ENCODE results near the gene POU2F3. TPM values are rescaled to one million over a fixed set of nuclear protein-coding genes. Genes with fewer than 3 reads are reported as not detected.

POU2F3 gene
- total and polyA plus RNA-seq, 2 of the 8 experiments (the other 6 are each of a cell fraction or from before 2014, with no cell fraction given) = 1.0 to 2.1 TPM

DNA sequence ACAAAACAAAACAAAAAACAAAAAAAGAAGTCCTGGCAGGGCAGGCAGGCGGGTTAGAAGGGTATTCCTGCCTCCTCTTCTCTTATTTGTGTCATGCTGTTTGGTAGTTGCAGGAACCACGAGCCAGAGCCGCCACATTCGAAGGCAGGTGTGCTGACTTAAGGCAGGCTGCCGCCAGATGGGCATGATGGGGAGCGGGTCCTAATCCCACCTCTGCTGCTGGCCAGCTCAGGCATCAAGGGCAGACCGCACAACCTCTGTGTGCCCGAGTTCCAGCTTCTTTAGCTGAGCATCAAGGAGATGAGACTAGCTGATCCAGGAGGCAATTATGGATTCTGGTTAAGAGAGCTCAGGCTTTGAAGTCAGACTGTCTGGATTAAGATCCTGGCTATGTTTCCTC lies 17.0 kb upstream of the POU2F3 start (continued):
- TF ChIP-seq, protein P1, sequence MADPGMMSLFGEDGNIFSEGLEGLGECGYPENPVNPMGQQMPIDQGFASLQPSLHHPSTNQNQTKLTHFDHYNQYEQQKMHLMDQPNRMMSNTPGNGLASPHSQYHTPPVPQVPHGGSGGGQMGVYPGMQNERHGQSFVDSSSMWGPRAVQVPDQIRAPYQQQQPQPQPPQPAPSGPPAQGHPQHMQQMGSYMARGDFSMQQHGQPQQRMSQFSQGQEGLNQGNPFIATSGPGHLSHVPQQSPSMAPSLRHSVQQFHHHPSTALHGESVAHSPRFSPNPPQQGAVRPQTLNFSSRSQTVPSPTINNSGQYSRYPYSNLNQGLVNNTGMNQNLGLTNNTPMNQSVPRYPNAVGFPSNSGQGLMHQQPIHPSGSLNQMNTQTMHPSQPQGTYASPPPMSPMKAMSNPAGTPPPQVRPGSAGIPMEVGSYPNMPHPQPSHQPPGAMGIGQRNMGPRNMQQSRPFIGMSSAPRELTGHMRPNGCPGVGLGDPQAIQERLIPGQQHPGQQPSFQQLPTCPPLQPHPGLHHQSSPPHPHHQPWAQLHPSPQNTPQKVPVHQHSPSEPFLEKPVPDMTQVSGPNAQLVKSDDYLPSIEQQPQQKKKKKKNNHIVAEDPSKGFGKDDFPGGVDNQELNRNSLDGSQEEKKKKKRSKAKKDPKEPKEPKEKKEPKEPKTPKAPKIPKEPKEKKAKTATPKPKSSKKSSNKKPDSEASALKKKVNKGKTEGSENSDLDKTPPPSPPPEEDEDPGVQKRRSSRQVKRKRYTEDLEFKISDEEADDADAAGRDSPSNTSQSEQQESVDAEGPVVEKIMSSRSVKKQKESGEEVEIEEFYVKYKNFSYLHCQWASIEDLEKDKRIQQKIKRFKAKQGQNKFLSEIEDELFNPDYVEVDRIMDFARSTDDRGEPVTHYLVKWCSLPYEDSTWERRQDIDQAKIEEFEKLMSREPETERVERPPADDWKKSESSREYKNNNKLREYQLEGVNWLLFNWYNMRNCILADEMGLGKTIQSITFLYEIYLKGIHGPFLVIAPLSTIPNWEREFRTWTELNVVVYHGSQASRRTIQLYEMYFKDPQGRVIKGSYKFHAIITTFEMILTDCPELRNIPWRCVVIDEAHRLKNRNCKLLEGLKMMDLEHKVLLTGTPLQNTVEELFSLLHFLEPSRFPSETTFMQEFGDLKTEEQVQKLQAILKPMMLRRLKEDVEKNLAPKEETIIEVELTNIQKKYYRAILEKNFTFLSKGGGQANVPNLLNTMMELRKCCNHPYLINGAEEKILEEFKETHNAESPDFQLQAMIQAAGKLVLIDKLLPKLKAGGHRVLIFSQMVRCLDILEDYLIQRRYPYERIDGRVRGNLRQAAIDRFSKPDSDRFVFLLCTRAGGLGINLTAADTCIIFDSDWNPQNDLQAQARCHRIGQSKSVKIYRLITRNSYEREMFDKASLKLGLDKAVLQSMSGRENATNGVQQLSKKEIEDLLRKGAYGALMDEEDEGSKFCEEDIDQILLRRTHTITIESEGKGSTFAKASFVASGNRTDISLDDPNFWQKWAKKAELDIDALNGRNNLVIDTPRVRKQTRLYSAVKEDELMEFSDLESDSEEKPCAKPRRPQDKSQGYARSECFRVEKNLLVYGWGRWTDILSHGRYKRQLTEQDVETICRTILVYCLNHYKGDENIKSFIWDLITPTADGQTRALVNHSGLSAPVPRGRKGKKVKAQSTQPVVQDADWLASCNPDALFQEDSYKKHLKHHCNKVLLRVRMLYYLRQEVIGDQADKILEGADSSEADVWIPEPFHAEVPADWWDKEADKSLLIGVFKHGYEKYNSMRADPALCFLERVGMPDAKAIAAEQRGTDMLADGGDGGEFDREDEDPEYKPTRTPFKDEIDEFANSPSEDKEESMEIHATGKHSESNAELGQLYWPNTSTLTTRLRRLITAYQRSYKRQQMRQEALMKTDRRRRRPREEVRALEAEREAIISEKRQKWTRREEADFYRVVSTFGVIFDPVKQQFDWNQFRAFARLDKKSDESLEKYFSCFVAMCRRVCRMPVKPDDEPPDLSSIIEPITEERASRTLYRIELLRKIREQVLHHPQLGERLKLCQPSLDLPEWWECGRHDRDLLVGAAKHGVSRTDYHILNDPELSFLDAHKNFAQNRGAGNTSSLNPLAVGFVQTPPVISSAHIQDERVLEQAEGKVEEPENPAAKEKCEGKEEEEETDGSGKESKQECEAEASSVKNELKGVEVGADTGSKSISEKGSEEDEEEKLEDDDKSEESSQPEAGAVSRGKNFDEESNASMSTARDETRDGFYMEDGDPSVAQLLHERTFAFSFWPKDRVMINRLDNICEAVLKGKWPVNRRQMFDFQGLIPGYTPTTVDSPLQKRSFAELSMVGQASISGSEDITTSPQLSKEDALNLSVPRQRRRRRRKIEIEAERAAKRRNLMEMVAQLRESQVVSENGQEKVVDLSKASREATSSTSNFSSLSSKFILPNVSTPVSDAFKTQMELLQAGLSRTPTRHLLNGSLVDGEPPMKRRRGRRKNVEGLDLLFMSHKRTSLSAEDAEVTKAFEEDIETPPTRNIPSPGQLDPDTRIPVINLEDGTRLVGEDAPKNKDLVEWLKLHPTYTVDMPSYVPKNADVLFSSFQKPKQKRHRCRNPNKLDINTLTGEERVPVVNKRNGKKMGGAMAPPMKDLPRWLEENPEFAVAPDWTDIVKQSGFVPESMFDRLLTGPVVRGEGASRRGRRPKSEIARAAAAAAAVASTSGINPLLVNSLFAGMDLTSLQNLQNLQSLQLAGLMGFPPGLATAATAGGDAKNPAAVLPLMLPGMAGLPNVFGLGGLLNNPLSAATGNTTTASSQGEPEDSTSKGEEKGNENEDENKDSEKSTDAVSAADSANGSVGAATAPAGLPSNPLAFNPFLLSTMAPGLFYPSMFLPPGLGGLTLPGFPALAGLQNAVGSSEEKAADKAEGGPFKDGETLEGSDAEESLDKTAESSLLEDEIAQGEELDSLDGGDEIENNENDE (IDR thresholded peaks at IDR 0.05; ENCODE audit: insufficient replicate concordance, low read length) = no peak
